PC-3 (cell line): Measurements from ENCODE around the gene IL1RAPL1. TPM values are rescaled to one million over a fixed set of nuclear protein-coding genes. Genes with fewer than 3 reads are reported as not detected.

Experiments
- ATAC-seq: fragments of 200-7000 bp; cut with Tn5 transposase; 2 replicates; pipeline ENCODE4 v1.9.1; 2020; ENCODE audit warnings: mild to moderate bottlenecking, moderate library complexity
- BruUV-seq: library from RNA; stranded (reverse); fragments of 400-500 nt; replicated peaks from 2 replicates; lab custom pipeline; 2021; lab: Mats Ljungman, UMichigan
- CTCF ChIA-PET: fragments of 300-600 bp; sonication (Branson Sonifier 250); formaldehyde crosslinking; loops from one replicate; lab custom pipeline; 2022; ENCODE audit warnings: antibody characterized with exemption; lab: Charles Lee
- POLR2A ChIA-PET: fragments of 300-600 bp; sonication (Branson Sonifier 250); formaldehyde crosslinking; loops from one replicate; lab custom pipeline; 2022; ENCODE audit warnings: antibody characterized with exemption; ENCODE audit not compliant: unreplicated experiment; lab: Charles Lee
- DNase-seq: peaks from one replicate; pipeline ENCODE4 v3.0.0-alpha.2; 2015
- H2AFZ ChIP-seq: fragments of 300-600 bp; sonication (generic); 2 replicates; pipeline ENCODE4 v1.6.0; 2016; ENCODE audit warnings: antibody characterized with exemption, low read length
- H3F3A ChIP-seq: fragments of 300-600 bp; sonication (generic); one replicate; pipeline ENCODE4 v1.6.0; 2017; ENCODE audit warnings: antibody characterized with exemption, low read length, control low read depth, mild to moderate bottlenecking; ENCODE audit not compliant: unreplicated experiment
- H3K27ac ChIP-seq: fragments of 300-600 bp; sonication (generic); 2 replicates; pipeline ENCODE4 v1.5.1; 2016; ENCODE audit warnings: mild to moderate bottlenecking, low read length
- H3K27me3 ChIP-seq: fragments of 300-600 bp; sonication (generic); 2 replicates; pipeline ENCODE4 v1.6.1; 2016; ENCODE audit warnings: low read length, mixed read lengths
- H3K36me3 ChIP-seq: fragments of 300-600 bp; sonication (generic); 2 replicates; pipeline ENCODE4 v1.6.1; 2016; ENCODE audit warnings: low read depth, mixed run types, low read length, mixed read lengths
- H3K4me1 ChIP-seq: fragments of 300-600 bp; sonication (generic); 2 replicates; pipeline ENCODE4 v1.5.1; 2016; ENCODE audit warnings: low read length; ENCODE audit not compliant: insufficient read depth
- H3K4me2 ChIP-seq: fragments of 300-600 bp; sonication (generic); 2 replicates; pipeline ENCODE4 v1.6.0; 2016; ENCODE audit warnings: low read length
- H3K4me3 ChIP-seq: fragments of 300-600 bp; sonication (generic); 2 replicates; pipeline ENCODE4 v1.5.1; 2016; ENCODE audit warnings: mild to moderate bottlenecking, low read length, mixed read lengths
- H3K79me2 ChIP-seq: fragments of 300-600 bp; sonication (generic); 2 replicates; pipeline ENCODE4 v1.6.1; 2017; ENCODE audit warnings: low read length, mixed read lengths
- H3K9ac ChIP-seq: fragments of 300-600 bp; sonication (generic); 2 replicates; pipeline ENCODE4 v1.6.0; 2016; ENCODE audit warnings: mild to moderate bottlenecking, low read length
- H3K9me2 ChIP-seq: fragments of 300-600 bp; sonication (generic); replicated peaks from 2 replicates; pipeline ENCODE4 v1.6.1; 2016; ENCODE audit warnings: mixed run types, low read length, mixed read lengths
- H3K9me3 ChIP-seq: fragments of 300-600 bp; sonication (generic); 2 replicates; pipeline ENCODE4 v1.6.1; 2016; ENCODE audit warnings: low read length, mixed read lengths
- H4K20me1 ChIP-seq: fragments of 300-600 bp; sonication (generic); 2 replicates; pipeline ENCODE4 v1.6.1; 2016; ENCODE audit warnings: low read length, mixed read lengths
- EZH2 ChIP-seq: fragments of 300-600 bp; sonication (generic); IDR thresholded peaks from one replicate; pipeline ENCODE4 v1.6.1; 2017; ENCODE audit warnings: antibody characterized with exemption, mild to moderate bottlenecking, low read length; ENCODE audit not compliant: unreplicated experiment
- EZH2phosphoT487 ChIP-seq: fragments of 300-600 bp; sonication (generic); IDR thresholded peaks from 2 replicates; pipeline ENCODE4 v1.6.1; 2018; ENCODE audit warnings: mild to moderate bottlenecking, antibody characterized with exemption, low read length, borderline replicate concordance
- intact Hi-C: fragments of 100-400 bp; cut with micrococcal nuclease; formaldehyde crosslinking; loops from 2 replicates; pipeline ENCODE4 v1.9.0; 2023
- total RNA-seq: library from RNA; depleted of rRNA; stranded (reverse); fragments of >200 nt; gene quantifications from 2 replicates; pipeline ENCODE4 v1.2.3, GENCODE V29; 2014
- TF ChIP-seq, protein P1 (sequence below): fragments of 300-600 bp; sonication (generic); conservative IDR thresholded peaks from 2 replicates; pipeline ENCODE4 v1.5.1; 2017; ENCODE audit warnings: antibody characterized with exemption, low read depth, mild to moderate bottlenecking, low read length

IL1RAPL1 gene
- total RNA-seq, 1 experiment from 2014 or later = 0.44 TPM

DNA sequence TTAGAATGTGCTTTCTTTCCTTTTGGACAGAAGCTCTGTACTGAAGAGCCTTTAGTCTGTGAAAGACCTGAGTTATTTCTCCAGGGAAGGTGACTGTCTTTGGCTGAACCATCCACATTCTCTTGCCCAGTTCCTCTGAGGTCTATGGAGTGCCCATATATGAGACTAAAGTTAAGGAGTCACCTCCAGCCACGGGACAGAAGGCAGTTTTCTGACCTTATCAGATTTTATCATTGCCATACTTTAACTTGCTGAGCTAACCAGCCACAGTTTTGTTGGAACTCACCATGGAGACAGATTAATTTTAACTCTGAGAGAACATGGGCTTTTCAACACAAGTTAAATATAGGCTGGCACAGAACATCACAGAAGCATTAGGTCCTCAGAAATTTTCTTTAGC is 26.3 kb downstream of the IL1RAPL1 start:
- H3K4me3 ChIP-seq = no peak overlapping the region
- H3K36me3 ChIP-seq = no peaks in the 10 kb centered on the region
- DNase-seq (no peak), ATAC-seq (no peak)
- H3K9me2 ChIP-seq = no peaks in the 10 kb centered on the region
- intact Hi-C loops = no loop called here
- no peaks in the 10 kb centered on the region for H3K4me1 ChIP-seq
- no peaks in the 10 kb centered on the region for H3K27me3 ChIP-seq
- ChIA-PET CTCF (no interaction called here), POLR2A (no interaction called here)
- H2AFZ ChIP-seq = no peak overlapping the region
- no peak overlapping the region for H3K9ac ChIP-seq
- no peak overlapping the region for H3K4me2 ChIP-seq
- H4K20me1 ChIP-seq = no peaks in the 10 kb centered on the region
- no TSS peak for BruUV-seq
- no peak for TF ChIP-seq EZH2phosphoT487
- TF ChIP-seq EZH2 = no peak
- TF ChIP-seq, protein P1, sequence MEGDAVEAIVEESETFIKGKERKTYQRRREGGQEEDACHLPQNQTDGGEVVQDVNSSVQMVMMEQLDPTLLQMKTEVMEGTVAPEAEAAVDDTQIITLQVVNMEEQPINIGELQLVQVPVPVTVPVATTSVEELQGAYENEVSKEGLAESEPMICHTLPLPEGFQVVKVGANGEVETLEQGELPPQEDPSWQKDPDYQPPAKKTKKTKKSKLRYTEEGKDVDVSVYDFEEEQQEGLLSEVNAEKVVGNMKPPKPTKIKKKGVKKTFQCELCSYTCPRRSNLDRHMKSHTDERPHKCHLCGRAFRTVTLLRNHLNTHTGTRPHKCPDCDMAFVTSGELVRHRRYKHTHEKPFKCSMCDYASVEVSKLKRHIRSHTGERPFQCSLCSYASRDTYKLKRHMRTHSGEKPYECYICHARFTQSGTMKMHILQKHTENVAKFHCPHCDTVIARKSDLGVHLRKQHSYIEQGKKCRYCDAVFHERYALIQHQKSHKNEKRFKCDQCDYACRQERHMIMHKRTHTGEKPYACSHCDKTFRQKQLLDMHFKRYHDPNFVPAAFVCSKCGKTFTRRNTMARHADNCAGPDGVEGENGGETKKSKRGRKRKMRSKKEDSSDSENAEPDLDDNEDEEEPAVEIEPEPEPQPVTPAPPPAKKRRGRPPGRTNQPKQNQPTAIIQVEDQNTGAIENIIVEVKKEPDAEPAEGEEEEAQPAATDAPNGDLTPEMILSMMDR = no peak
- H3F3A ChIP-seq = no peaks in the 10 kb centered on the region
- no peaks in the 10 kb centered on the region for H3K79me2 ChIP-seq
- H3K27ac ChIP-seq = no peak overlapping the region
- H3K9me3 ChIP-seq = no peaks in the 10 kb centered on the region

DNA sequence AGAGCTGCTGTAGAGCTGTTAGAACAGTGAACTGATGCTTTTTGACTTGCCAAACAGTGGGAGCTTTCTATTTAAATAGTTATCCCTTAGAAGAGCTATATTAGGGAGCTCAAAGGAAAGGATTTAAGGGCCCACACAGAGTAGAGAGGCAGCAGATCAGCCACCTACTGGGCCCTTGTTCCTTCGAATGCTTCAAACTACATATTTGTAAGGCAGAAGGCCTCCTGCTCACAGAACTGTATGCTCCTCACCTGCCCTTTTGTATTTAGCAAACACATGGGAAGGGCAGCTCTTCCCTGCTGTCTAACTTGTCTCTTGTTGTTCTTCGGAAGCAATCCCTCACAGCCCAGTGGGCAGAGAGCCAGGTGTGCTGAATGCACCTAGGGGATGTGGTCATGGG is 38.0 kb downstream of the IL1RAPL1 start:
- H4K20me1 ChIP-seq = no peaks in the 10 kb centered on the region
- no peaks in the 10 kb centered on the region for H3K9me2 ChIP-seq
- no peak overlapping the region for H3K27ac ChIP-seq
- no peaks in the 10 kb centered on the region for H3K4me1 ChIP-seq
- CTCF ChIA-PET = no interaction called here
- no peak overlapping the region for H3K4me2 ChIP-seq
- no peak overlapping the region for H3K4me3 ChIP-seq
- no peak for ATAC-seq
- no peaks in the 10 kb centered on the region for H3K79me2 ChIP-seq
- POLR2A ChIA-PET = no interaction called here
- H3K27me3 ChIP-seq = no peaks in the 10 kb centered on the region
- H3K9me3 ChIP-seq = no peaks in the 10 kb centered on the region
- DNase-seq = no peak
- H3K9ac ChIP-seq = no peak overlapping the region
- BruUV-seq = no TSS peak
- no peaks in the 10 kb centered on the region for H3K36me3 ChIP-seq
- TF ChIP-seq, protein P1 = no peak
- TF ChIP-seq EZH2phosphoT487 (no peak), EZH2 (no peak)
- intact Hi-C loops = no loop called here
- no peak overlapping the region for H2AFZ ChIP-seq
- no peaks in the 10 kb centered on the region for H3F3A ChIP-seq

DNA sequence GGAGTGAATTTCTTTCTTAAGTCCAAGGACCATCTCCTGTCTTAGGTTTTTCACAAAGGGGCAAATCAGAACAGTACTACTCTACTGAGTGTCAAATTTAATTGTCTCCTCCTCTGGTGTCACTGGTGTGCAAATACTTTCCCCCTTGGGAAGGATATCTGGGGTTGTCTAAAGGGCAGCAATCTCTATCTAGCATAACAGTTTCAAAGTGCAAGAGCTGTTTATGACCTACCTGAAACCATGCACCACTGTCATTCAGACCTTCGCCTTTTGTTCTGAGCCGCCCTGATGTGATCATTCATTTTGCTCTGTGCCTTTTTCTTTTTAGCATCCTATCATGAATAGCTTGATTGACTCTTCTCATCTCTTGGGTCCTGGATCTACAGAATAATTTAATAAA is 39.3 kb downstream of the IL1RAPL1 start:
- H3K4me2 ChIP-seq = no peak overlapping the region
- no peak overlapping the region for H3K4me3 ChIP-seq
- no peaks in the 10 kb centered on the region for H3K9me3 ChIP-seq
- H2AFZ ChIP-seq = no peak overlapping the region
- H3K79me2 ChIP-seq = no peaks in the 10 kb centered on the region
- H4K20me1 ChIP-seq = no peaks in the 10 kb centered on the region
- no peak for ATAC-seq
- no peaks in the 10 kb centered on the region for H3F3A ChIP-seq
- POLR2A ChIA-PET = no interaction called here
- BruUV-seq = no TSS peak
- TF ChIP-seq EZH2 (no peak), EZH2phosphoT487 (no peak)
- TF ChIP-seq, protein P1 = no peak
- DNase-seq = no peak
- H3K4me1 ChIP-seq = no peaks in the 10 kb centered on the region
- CTCF ChIA-PET = no interaction called here
- H3K36me3 ChIP-seq = no peaks in the 10 kb centered on the region
- no peak overlapping the region for H3K9ac ChIP-seq
- intact Hi-C loops = no loop called here
- no peaks in the 10 kb centered on the region for H3K9me2 ChIP-seq
- H3K27me3 ChIP-seq = no peaks in the 10 kb centered on the region
- H3K27ac ChIP-seq = no peak overlapping the region
